A204.1 (cell line): Measurements from ENCODE around the gene TMEM74B.
"Not testable (repeated sequence)": the region's sequence is repeated elsewhere in the genome, so short reads cannot be mapped to it uniquely, and the experiment has no call there.

Source experiments
- FAIRE-seq: peaks from 2 replicates; lab custom pipeline; 2012; peaks lifted over from hg19 to GRCh38; lab: Jason Lieb, UNC

The TMEM74B gene

GRCh38 chr20:1178623-1179022 lies 6.2 kb downstream of the TMEM74B start:
- no peak for FAIRE-seq

- no peak for FAIRE-seq
These were observed 6.7 kb downstream of the TMEM74B start for GRCh38 chr20:1178103-1178502.

- no peak for FAIRE-seq
These were observed 7.1 kb downstream of the TMEM74B start for GRCh38 chr20:1177680-1178079.

- no peak for FAIRE-seq
These were observed 10.0 kb downstream of the TMEM74B start for GRCh38 chr20:1174787-1175186.

- FAIRE-seq, result no peak
These were observed 11.1 kb downstream of the TMEM74B start for GRCh38 chr20:1173698-1174097.

GRCh38 chr20:1171461-1172093 lies 13.2 kb downstream of the TMEM74B start:
- FAIRE-seq, result no peak

- no peak for FAIRE-seq
These were observed 15.6 kb downstream of the TMEM74B start for GRCh38 chr20:1169224-1169623.

GRCh38 chr20:1166948-1167720 lies 17.6 kb downstream of the TMEM74B start:
- FAIRE-seq, result no peak

- FAIRE-seq, result no peak
These were observed 18.8 kb downstream of the TMEM74B start for GRCh38 chr20:1165941-1166340.

- FAIRE-seq, result no peak
These were observed 19.3 kb downstream of the TMEM74B start for GRCh38 chr20:1165521-1165920.

- no peak for FAIRE-seq
These were observed 19.9 kb downstream of the TMEM74B start for GRCh38 chr20:1164871-1165270.

- no peak for FAIRE-seq
These were observed 21.1 kb downstream of the TMEM74B start for GRCh38 chr20:1163653-1164052.

GRCh38 chr20:1163105-1163504 lies 21.7 kb downstream of the TMEM74B start:
- FAIRE-seq, result no peak

- FAIRE-seq, result no peak
These were observed 23.8 kb downstream of the TMEM74B start for GRCh38 chr20:1160991-1161390.

- no peak for FAIRE-seq
These were observed 24.3 kb downstream of the TMEM74B start for GRCh38 chr20:1160496-1160895.

- no peak for FAIRE-seq
These were observed 29.4 kb downstream of the TMEM74B start for GRCh38 chr20:1155342-1155741.

GRCh38 chr20:1154691-1155090 lies 30.1 kb downstream of the TMEM74B start:
- no peak for FAIRE-seq

- FAIRE-seq, result no peak
These were observed 30.6 kb downstream of the TMEM74B start for GRCh38 chr20:1154226-1154625.

- no peak for FAIRE-seq
These were observed 33.8 kb downstream of the TMEM74B start for GRCh38 chr20:1150968-1151367.

- FAIRE-seq, result no peak
These were observed 34.6 kb downstream of the TMEM74B start for GRCh38 chr20:1150218-1150617.

- not testable (repeated sequence) for FAIRE-seq
These were observed 35.0 kb downstream of the TMEM74B start for GRCh38 chr20:1149812-1150211.

GRCh38 chr20:1146957-1147356 lies 37.8 kb downstream of the TMEM74B start:
- FAIRE-seq, result no peak

GRCh38 chr20:1144401-1145172 lies 40.2 kb downstream of the TMEM74B start:
- no peak for FAIRE-seq
